ENCODE measurements around the gene EPHA2.

The EPHA2 gene

DNA sequence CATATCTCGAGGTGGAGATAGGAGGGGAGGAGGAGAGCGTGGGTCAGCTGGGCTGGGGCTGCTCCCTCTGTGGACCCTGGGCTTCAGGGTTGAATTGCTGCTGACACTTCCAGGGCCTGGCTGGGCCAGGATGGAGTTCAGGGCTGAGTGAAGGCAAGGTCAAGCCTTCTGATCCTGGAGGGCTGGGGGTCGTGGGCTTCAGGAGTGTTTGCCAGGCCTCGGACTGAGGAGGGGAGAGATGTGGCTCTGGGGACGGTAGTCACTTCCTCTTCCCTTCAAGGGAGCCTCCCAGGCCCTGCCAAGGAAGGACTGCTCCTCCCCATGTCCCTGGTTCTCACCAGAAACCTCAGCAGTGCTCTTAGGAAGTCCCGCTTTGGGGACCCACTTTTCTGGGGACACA, 70.3 kb downstream of the EPHA2 start:
- DNase-seq, result no peak
- Histone ChIP-seq H3K27ac (ENCODE audit: insufficient read depth in 1 of 2, low read depth in 1 of 2, low read length in 2 of 2, poor library complexity in 1 of 2, severe bottlenecking in 2 of 2) (no peak overlapping the region), H3K36me3 (ENCODE audit: control insufficient read depth in 4 of 4, insufficient read depth in 4 of 4, low read length in 3 of 4) (no peaks in the 10 kb centered on the region), H3K27me3 (replicated peaks in 2 of 5; ENCODE audit: control insufficient read depth in 4 of 5, insufficient read depth in 5 of 5, low read length in 4 of 5) (no peaks in the 10 kb centered on the region), H3K4me3 (ENCODE audit: control insufficient read depth in 1 of 7, extremely low read depth in 1 of 7, insufficient read depth in 4 of 7, low read depth in 2 of 7, low read length in 6 of 7) (no peak overlapping the region), H3K4me1 (ENCODE audit: control extremely low read depth in 1 of 4, control insufficient read depth in 4 of 4, insufficient read depth in 4 of 4, low read length in 3 of 4) (peaks cover 0 to 4% (median 0%) of the 10 kb centered on the region in 4 experiments), H3K9me3 (ENCODE audit: control extremely low read depth in 1 of 5, control insufficient read depth in 4 of 5, insufficient read depth in 2 of 5, low read depth in 1 of 5, low read length in 4 of 5) (no peaks in the 10 kb centered on the region)
- CTCF ChIA-PET, result interaction anchor here (0.6 to 15.9 kb wide), 3 partner anchors 67 to 368 kb away, joined by 4 to 356 read pairs (median 104); partner anchors contain the start of gene EPHA2
- WGBS (ENCODE audit: insufficient coverage), result 35% methylated on average over 4 of the region's 6 CpGs
- POLR2A ChIA-PET, result no interaction called here

DNA sequence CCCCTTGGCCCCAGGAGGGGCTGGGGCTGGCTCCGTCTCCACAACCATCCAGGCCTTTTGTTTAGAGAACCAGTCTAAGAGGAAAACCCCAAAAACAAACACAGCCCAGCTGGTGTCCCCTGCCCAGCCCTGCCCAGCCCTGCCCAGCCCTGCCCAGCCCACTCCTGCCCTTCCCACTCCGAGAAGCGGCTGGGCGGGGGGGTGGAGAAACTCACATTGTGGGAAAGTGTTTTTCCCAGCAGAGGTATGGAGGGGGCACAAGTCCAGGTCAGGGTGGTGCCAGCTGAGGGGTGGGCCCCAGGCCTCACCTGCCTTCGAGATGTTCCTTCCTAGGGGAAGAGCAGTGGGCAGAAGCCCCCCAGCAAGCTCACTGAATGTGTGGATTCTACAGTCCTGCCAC, 72.4 kb downstream of the EPHA2 start:
- ChIA-PET POLR2A (no interaction called here), CTCF (interaction anchor here (0.6 to 15.9 kb wide), 13 partner anchors 10 to 164 kb away, joined by 3 to 356 read pairs (median 5); partner anchors contain the start of genes EPHA2 and FAM131C)
- WGBS (ENCODE audit: insufficient coverage), result 100% methylated on average over 1 of the region's 5 CpGs

DNA sequence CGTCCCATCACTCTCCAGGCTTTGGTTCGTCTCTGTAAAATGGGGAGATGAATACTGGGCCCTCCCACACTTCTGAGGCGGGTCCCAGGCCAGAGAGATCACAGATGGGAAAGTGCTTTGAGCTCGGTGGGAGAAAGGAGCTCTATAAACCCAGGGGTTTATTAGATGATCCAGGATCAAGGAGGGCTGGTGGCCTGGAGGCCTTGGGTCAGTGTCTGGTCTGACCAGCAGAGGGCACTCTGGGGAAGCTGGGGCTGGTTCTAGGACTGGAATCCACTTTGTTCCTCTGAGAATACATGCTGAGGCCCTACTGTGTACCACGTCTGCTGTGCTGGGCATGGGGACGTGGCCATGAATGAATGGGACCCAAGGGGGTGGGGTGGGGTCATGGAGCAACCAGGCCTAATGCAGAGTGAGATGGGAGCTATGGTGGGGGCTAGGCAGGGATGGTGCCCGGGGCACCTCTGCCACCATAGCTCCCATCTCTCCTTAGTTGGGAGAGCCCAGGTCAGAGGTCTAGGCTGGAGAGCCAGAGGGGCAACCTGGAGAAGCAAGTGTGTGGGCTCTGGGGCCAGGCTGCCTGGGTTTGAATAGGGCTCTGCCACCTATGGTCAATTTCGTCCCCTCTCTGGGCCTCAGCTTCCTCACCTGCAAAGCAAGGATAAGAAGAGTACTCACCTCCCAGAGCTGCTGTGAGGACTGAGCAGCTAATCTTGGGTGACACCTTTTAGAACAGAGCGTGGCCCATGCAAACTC, 73.4 kb downstream of the EPHA2 start:
- ChIA-PET POLR2A (interaction anchor here (0.8 kb wide), 1 partner anchor 69 kb away, joined by 3 read pairs; no protein-coding TSS in a partner anchor), CTCF (interaction anchor here (0.6 to 15.9 kb wide), 32 partner anchors 9 to 185 kb away, joined by 3 to 356 read pairs (median 4); partner anchors contain the start of genes EPHA2 and FAM131C)
- no peaks in the 10 kb centered on the region for H3K27me3 ChIP-seq (replicated peaks in 2 of 5; ENCODE audit: control insufficient read depth in 4 of 5, insufficient read depth in 5 of 5, low read length in 4 of 5)
- no peak overlapping the region for H3K27ac ChIP-seq (ENCODE audit: insufficient read depth in 1 of 2, low read depth in 1 of 2, low read length in 2 of 2, poor library complexity in 1 of 2, severe bottlenecking in 2 of 2)
- H3K4me1 ChIP-seq (ENCODE audit: control extremely low read depth in 1 of 4, control insufficient read depth in 4 of 4, insufficient read depth in 4 of 4, low read length in 3 of 4), result peaks cover 0 to 6% (median 2%) of the 10 kb centered on the region in 4 experiments
- H3K4me3 ChIP-seq (ENCODE audit: control insufficient read depth in 1 of 7, extremely low read depth in 1 of 7, insufficient read depth in 4 of 7, low read depth in 2 of 7, low read length in 6 of 7), result no peak overlapping the region
- 77% methylated on average over 8 of the region's 9 CpGs for WGBS (ENCODE audit: insufficient coverage)
- peak; percentile 44 to 74 (median 59) for DNase-seq
- H3K9me3 ChIP-seq (ENCODE audit: control extremely low read depth in 1 of 5, control insufficient read depth in 4 of 5, insufficient read depth in 2 of 5, low read depth in 1 of 5, low read length in 4 of 5), result no peaks in the 10 kb centered on the region
- H3K36me3 ChIP-seq (ENCODE audit: control insufficient read depth in 4 of 4, insufficient read depth in 4 of 4, low read length in 3 of 4), result no peaks in the 10 kb centered on the region

More for the DNA sequence above, 72.4 kb downstream of the EPHA2 start:
- Histone ChIP-seq H3K27ac (ENCODE audit: insufficient read depth in 1 of 2, low read depth in 1 of 2, low read length in 2 of 2, poor library complexity in 1 of 2, severe bottlenecking in 2 of 2) (no peak overlapping the region), H3K9me3 (ENCODE audit: control extremely low read depth in 1 of 5, control insufficient read depth in 4 of 5, insufficient read depth in 2 of 5, low read depth in 1 of 5, low read length in 4 of 5) (no peaks in the 10 kb centered on the region), H3K4me3 (ENCODE audit: control insufficient read depth in 1 of 7, extremely low read depth in 1 of 7, insufficient read depth in 4 of 7, low read depth in 2 of 7, low read length in 6 of 7) (no peak overlapping the region), H3K36me3 (ENCODE audit: control insufficient read depth in 4 of 4, insufficient read depth in 4 of 4, low read length in 3 of 4) (no peaks in the 10 kb centered on the region), H3K4me1 (ENCODE audit: control extremely low read depth in 1 of 4, control insufficient read depth in 4 of 4, insufficient read depth in 4 of 4, low read length in 3 of 4) (peaks cover 0 to 6% (median 2%) of the 10 kb centered on the region in 4 experiments), H3K27me3 (replicated peaks in 2 of 5; ENCODE audit: control insufficient read depth in 4 of 5, insufficient read depth in 5 of 5, low read length in 4 of 5) (no peaks in the 10 kb centered on the region)
- DNase-seq, result no peak

DNA sequence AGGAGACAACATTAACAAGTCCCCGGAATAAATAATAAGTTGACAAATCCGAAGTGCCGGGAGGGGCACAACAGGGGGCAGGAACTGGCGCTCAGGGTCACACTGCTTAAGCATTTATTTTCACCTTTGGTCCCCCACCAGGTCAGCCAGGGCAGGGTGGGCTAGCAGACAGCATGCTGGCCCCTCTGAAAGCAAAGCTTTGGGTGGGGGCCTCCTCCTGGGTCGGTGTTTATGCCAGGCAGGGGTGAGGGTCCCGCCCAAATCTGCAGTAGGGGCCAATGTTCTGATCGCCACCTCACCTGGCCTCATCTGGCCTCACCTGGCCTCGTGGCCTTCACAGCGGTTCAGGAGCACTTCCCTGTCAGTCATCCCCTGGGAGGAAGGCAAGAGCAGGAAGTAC, 74.2 kb downstream of the EPHA2 start:
- Histone ChIP-seq H3K27me3 (replicated peaks in 2 of 5; ENCODE audit: control insufficient read depth in 4 of 5, insufficient read depth in 5 of 5, low read length in 4 of 5) (no peaks in the 10 kb centered on the region), H3K4me1 (ENCODE audit: control extremely low read depth in 1 of 4, control insufficient read depth in 4 of 4, insufficient read depth in 4 of 4, low read length in 3 of 4) (peaks cover 0 to 6% (median 2%) of the 10 kb centered on the region in 4 experiments), H3K9me3 (ENCODE audit: control extremely low read depth in 1 of 5, control insufficient read depth in 4 of 5, insufficient read depth in 2 of 5, low read depth in 1 of 5, low read length in 4 of 5) (no peaks in the 10 kb centered on the region), H3K36me3 (ENCODE audit: control insufficient read depth in 4 of 4, insufficient read depth in 4 of 4, low read length in 3 of 4) (no peaks in the 10 kb centered on the region), H3K4me3 (ENCODE audit: control insufficient read depth in 1 of 7, extremely low read depth in 1 of 7, insufficient read depth in 4 of 7, low read depth in 2 of 7, low read length in 6 of 7) (no peak overlapping the region), H3K27ac (ENCODE audit: insufficient read depth in 1 of 2, low read depth in 1 of 2, low read length in 2 of 2, poor library complexity in 1 of 2, severe bottlenecking in 2 of 2) (no peak overlapping the region)
- ChIA-PET POLR2A (no interaction called here), CTCF (interaction anchor here (0.7 to 15.9 kb wide), 24 partner anchors 8 to 283 kb away, joined by 3 to 356 read pairs (median 4); partner anchors contain the start of genes EPHA2 and FAM131C)
- no peak for DNase-seq
- 96% methylated on average over 8 of the region's 9 CpGs for WGBS (ENCODE audit: insufficient coverage)

DNA sequence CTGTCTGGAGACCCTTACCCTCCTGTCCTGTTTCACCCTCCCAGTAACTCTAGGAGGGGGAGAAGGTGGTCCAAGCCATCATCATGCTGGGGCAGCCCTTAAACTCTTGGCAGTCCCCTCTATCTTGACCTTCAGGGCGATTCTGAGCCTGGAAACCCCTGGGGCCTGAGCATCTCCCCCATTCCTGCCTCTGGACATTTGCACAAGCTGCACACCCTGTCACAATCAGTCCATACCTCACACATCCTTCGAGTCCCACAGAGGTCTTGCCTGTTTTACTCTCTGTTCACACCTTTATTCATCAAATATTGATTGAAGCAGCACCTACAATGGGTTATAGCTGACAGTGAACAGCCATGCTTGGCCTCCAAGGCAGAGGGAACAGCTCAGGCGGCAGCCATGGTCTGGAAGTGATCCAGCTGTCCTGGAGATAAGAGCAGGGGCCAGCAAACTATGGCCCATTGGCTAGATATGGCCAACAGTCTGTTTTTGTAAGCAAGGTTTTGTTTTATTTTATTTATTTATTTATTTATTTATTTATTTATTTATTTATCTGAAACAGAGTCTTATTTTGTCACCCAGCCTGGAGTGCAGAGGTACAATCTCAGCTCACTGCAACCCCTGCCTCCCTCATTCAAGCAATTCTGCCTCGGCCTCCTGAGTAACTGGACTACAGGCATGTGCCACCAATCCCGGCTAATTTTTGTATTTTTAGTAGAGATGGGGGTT, 75.3 kb downstream of the EPHA2 start:
- no peaks in the 10 kb centered on the region for H3K9me3 ChIP-seq (ENCODE audit: control extremely low read depth in 1 of 5, control insufficient read depth in 4 of 5, insufficient read depth in 2 of 5, low read depth in 1 of 5, low read length in 4 of 5)
- peaks cover 0 to 5% (median 2%) of the 10 kb centered on the region in 4 experiments for H3K4me1 ChIP-seq (ENCODE audit: control extremely low read depth in 1 of 4, control insufficient read depth in 4 of 4, insufficient read depth in 4 of 4, low read length in 3 of 4)
- no peak for DNase-seq
- no peaks in the 10 kb centered on the region for H3K27me3 ChIP-seq (replicated peaks in 2 of 5; ENCODE audit: control insufficient read depth in 4 of 5, insufficient read depth in 5 of 5, low read length in 4 of 5)
- no peak overlapping the region for H3K4me3 ChIP-seq (ENCODE audit: control insufficient read depth in 1 of 7, extremely low read depth in 1 of 7, insufficient read depth in 4 of 7, low read depth in 2 of 7, low read length in 6 of 7)
- WGBS (ENCODE audit: insufficient coverage), result 96% methylated on average over 3 of the region's 5 CpGs
- ChIA-PET CTCF (interaction anchor here (0.8 to 15.9 kb wide), 13 partner anchors 9 to 284 kb away, joined by 3 to 356 read pairs (median 6); partner anchors contain the start of genes CPLANE2 and EPHA2), POLR2A (no interaction called here)
- no peaks in the 10 kb centered on the region for H3K36me3 ChIP-seq (ENCODE audit: control insufficient read depth in 4 of 4, insufficient read depth in 4 of 4, low read length in 3 of 4)
- H3K27ac ChIP-seq (ENCODE audit: insufficient read depth in 1 of 2, low read depth in 1 of 2, low read length in 2 of 2, poor library complexity in 1 of 2, severe bottlenecking in 2 of 2), result no peak overlapping the region

DNA sequence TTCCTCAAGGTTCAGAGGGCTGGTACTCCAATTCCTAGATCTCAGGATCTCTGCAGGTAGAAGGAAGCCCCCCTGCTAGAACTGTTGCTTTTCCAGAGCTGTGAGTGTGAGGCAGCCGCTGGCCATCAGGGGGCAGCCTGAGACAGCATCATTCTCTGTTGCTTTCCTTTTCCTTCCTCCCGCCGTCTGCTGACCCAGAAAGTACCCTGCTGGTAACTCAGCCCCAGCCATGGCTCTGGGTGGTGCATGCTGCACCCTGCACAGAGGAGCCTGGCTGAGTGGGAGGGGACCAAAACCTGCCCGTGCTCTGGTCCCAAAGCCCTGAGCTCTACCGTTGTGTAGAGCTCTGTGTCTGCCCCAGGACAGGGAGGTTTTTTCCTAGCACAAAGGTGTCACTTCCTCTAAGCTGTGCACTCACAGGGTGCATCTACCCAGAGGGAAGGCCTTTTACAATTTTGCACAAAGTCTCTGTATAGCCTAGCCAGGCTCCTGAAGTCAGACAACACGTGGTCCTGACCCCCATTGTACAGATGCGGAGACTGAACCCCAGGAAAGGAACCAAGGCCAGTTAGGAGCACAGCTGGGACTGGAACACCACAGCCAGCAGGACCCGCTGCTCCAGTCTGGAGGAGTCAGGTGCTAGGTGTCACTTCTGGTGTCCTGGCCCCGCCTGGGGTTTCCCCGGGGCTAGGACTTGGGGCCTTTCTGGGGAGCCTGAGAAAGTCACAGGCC, 76.8 kb downstream of the EPHA2 start:
- WGBS (ENCODE audit: insufficient coverage), result 53% methylated on average over 9 of the region's 10 CpGs
- H3K27ac ChIP-seq (ENCODE audit: insufficient read depth in 1 of 2, low read depth in 1 of 2, low read length in 2 of 2, poor library complexity in 1 of 2, severe bottlenecking in 2 of 2), result no peak overlapping the region

More for the DNA sequence above, 76.8 kb downstream of the EPHA2 start:
- H3K27me3 ChIP-seq (replicated peaks in 2 of 5; ENCODE audit: control insufficient read depth in 4 of 5, insufficient read depth in 5 of 5, low read length in 4 of 5), result peaks cover 0 to 4% (median 3%) of the 10 kb centered on the region in 5 experiments
- ChIA-PET POLR2A (interaction anchor here (1.1 kb wide), 1 partner anchor 108 kb away, joined by 6 read pairs; no protein-coding TSS in a partner anchor), CTCF (interaction anchor here (0.6 to 15.9 kb wide), 26 partner anchors 8 to 533 kb away, joined by 3 to 356 read pairs (median 4); partner anchors contain the start of gene EPHA2)
- H3K4me1 ChIP-seq (ENCODE audit: control extremely low read depth in 1 of 4, control insufficient read depth in 4 of 4, insufficient read depth in 4 of 4, low read length in 3 of 4), result peaks cover 0 to 5% (median 1%) of the 10 kb centered on the region in 4 experiments
- no peaks in the 10 kb centered on the region for H3K9me3 ChIP-seq (ENCODE audit: control extremely low read depth in 1 of 5, control insufficient read depth in 4 of 5, insufficient read depth in 2 of 5, low read depth in 1 of 5, low read length in 4 of 5)
- H3K36me3 ChIP-seq (ENCODE audit: control insufficient read depth in 4 of 4, insufficient read depth in 4 of 4, low read length in 3 of 4), result no peaks in the 10 kb centered on the region
- DNase-seq, result peak; percentile 66 to 81 (median 77)
- H3K4me3 ChIP-seq (ENCODE audit: control insufficient read depth in 1 of 7, extremely low read depth in 1 of 7, insufficient read depth in 4 of 7, low read depth in 2 of 7, low read length in 6 of 7), result peak overlapping the region in 1 of 7 experiments; percentile 45
